Stimulated activated CD4-positive, alpha-beta T cell treated with anti-CD3 and anti-CD28 coated beads, TNF-alpha, amount 100 ng/mL, for 24 hours (primary cell): ENCODE data around the gene WBP2NL.

Experiments used
- DNase-seq, 3 experiments: peaks; one replicate each; pipeline ENCODE4 v3.0.0-alpha.2; 2020; ENCODE audit warnings: low read depth in 3 of 3

The WBP2NL gene

GRCh38 chr22:41978732-41979131 lies 19.9 kb upstream of the WBP2NL start:
- DNase-seq = no peak

GRCh38 chr22:41979423-41980250 lies 19.0 kb upstream of the WBP2NL start:
- no peak for DNase-seq

GRCh38 chr22:41982865-41983264 lies 15.7 kb upstream of the WBP2NL start:
- DNase-seq = no peak

GRCh38 chr22:41983513-41984405 lies 14.8 kb upstream of the WBP2NL start:
- DNase-seq = no peak

GRCh38 chr22:41987276-41987675 lies 11.3 kb upstream of the WBP2NL start:
- no peak for DNase-seq

- DNase-seq = no peak
Measured at GRCh38 chr22:41989246-41989645, 9.3 kb upstream of the WBP2NL start.

GRCh38 chr22:41991111-41991510 lies 7.5 kb upstream of the WBP2NL start:
- DNase-seq = no peak

GRCh38 chr22:41992496-41992895 lies 6.1 kb upstream of the WBP2NL start:
- DNase-seq = no peak

GRCh38 chr22:41995211-41995610 lies 3.4 kb upstream of the WBP2NL start:
- no peak for DNase-seq

- DNase-seq = no peak
Measured at GRCh38 chr22:41996826-41997225, 1.8 kb upstream of the WBP2NL start.

- no peak for DNase-seq
Measured at GRCh38 chr22:42000466-42000865, 1.9 kb downstream of the WBP2NL start.

GRCh38 chr22:42001121-42001520 lies 2.5 kb downstream of the WBP2NL start:
- no peak for DNase-seq

GRCh38 chr22:42001706-42002105 lies 3.1 kb downstream of the WBP2NL start:
- DNase-seq = no peak

GRCh38 chr22:42007922-42008321 lies 9.3 kb downstream of the WBP2NL start:
- no peak for DNase-seq

GRCh38 chr22:42010778-42011177 lies 12.2 kb downstream of the WBP2NL start:
- DNase-seq = no peak

GRCh38 chr22:42013385-42013784 lies 14.8 kb downstream of the WBP2NL start:
- DNase-seq = no peak

- DNase-seq = no peak
Measured at GRCh38 chr22:42016111-42016510, 17.5 kb downstream of the WBP2NL start.

- DNase-seq = no peak
Measured at GRCh38 chr22:42018224-42018623, 19.6 kb downstream of the WBP2NL start.

GRCh38 chr22:42021571-42021970 lies 23.0 kb downstream of the WBP2NL start:
- DNase-seq = no peak

- DNase-seq = no peak
Measured at GRCh38 chr22:42022162-42022847, 23.7 kb downstream of the WBP2NL start.

GRCh38 chr22:42025421-42025820 lies 26.8 kb downstream of the WBP2NL start:
- no peak for DNase-seq

- no peak for DNase-seq
Measured at GRCh38 chr22:42026705-42027104, 28.1 kb downstream of the WBP2NL start.
